ENCODE results near the gene HNRNPH2.

- TF ChIP-seq POLR2A (IDR thresholded peaks at IDR 0.05) (no peak), CTCF (IDR thresholded peaks at IDR 0.05) (no peak)
Observed at GRCh38 chrX:101409043-101409442, 1.0 kb downstream of the HNRNPH2 start.

Measured in breast epithelium (tissue), 3 donors.